Spinal cord (tissue), 10 donors: ENCODE results near the gene TRIM49D2. TPM values are rescaled to one million over a fixed set of nuclear protein-coding genes. Genes with fewer than 3 reads are reported as not detected.
"Not testable (repeated sequence)": the region's sequence is repeated elsewhere in the genome, so short reads cannot be mapped to it uniquely, and the experiment has no call there.

ENCODE experiments used
- DNase-seq, 6 donors: peaks; one replicate each; pipeline versions ENCODE4 v3.0.0 to v3.0.0-alpha.2; 2013 to 2015; ENCODE audit warnings: low spot score in 6 of 6, low read depth in 4 of 6
- H3K27ac ChIP-seq: one replicate; pipeline ENCODE4 v1.5.1; 2013; ENCODE audit warnings: low read depth, low read length, control low read depth
- H3K27me3 ChIP-seq: one replicate; pipeline ENCODE4 v1.6.1; 2013; ENCODE audit warnings: low read length; ENCODE audit not compliant: control insufficient read depth, insufficient read depth
- H3K36me3 ChIP-seq: one replicate; pipeline ENCODE4 v1.6.1; 2013; ENCODE audit warnings: low read length; ENCODE audit not compliant: control insufficient read depth, insufficient read depth
- H3K4me1 ChIP-seq: one replicate; pipeline ENCODE4 v1.6.1; 2013; ENCODE audit warnings: low read length; ENCODE audit not compliant: control insufficient read depth, insufficient read depth
- H3K4me3 ChIP-seq: one replicate; pipeline ENCODE4 v1.5.1; 2013; ENCODE audit warnings: low read depth, low read length, control low read depth
- H3K9me3 ChIP-seq: one replicate; pipeline ENCODE4 v1.6.1; 2013; ENCODE audit warnings: low read length; ENCODE audit not compliant: control insufficient read depth, insufficient read depth
- WGBS: methylation state at CpG from one replicate; pipeline ENCODE4 v1.1.5; 2013; ENCODE audit warnings: missing lambda C conversion rate; ENCODE audit not compliant: insufficient coverage; 5-methylcytosine and 5-hydroxymethylcytosine counted together
- long read RNA-seq, 4 donors: transcript quantifications; one replicate each; lab custom pipeline, GENCODE V29; 2026
- polyA plus RNA-seq, 2 donors: library from polyadenylated mRNA; unstranded; fragments of 120-200 nt; gene quantifications; one replicate each; pipeline ENCODE4 v1.2.1, GENCODE V29; 2013; ENCODE audit not compliant: insufficient read length in 2 of 2
- small RNA-seq: library from RNA; depleted of rRNA; stranded (forward); fragments of <200 nt; gene quantifications from one replicate; pipeline ENCODE3, GENCODE V24; 2014; ENCODE audit warnings: low replicate concordance
- total RNA-seq, 2 donors: library from RNA; depleted of rRNA in 1 of 2; stranded (reverse); fragments of 120-200 nt in 1 of 2; fragments of >200 nt in 1 of 2; gene quantifications; one replicate each; pipeline versions ENCODE4 v1.2.3 to v1.2.4, GENCODE V29; 2013 to 2014
- donor health status: healthy.

TRIM49D2 gene
- not detected for total RNA-seq
- polyA plus RNA-seq, result not detected
- long read RNA-seq, donor 1, result 0 reads
- long read RNA-seq, donor 2, result 0 reads
- long read RNA-seq, donor 3, result 0 reads
- long read RNA-seq, donor 4, result 0 reads

DNA sequence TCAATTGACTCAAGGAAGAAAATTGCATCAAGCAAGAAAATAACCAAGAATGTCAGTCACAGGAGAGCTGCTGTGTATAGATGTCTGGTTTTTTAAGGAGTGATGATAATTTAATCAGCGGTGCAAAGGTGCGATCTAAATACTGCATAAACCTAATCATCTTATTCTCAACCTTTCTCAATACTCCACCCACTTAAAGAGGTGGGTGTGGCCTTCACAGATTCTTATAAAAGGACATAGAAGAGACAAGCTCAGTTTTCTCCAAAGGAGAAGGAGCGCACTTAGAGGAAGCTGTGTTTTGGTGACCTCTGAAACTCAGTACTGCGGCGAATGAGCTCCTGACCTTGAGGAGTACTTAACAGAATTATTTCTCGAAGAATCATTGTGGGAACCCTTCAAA, at the start of gene TRIM49D2:
Gene TRIM49D2 (plus strand): TSS at position 301 of the 400 bp plus-strand sequence. CDS start 2,698 bp downstream, outside the sequence.
- not testable (repeated sequence) for H3K27ac ChIP-seq, H3K36me3 ChIP-seq, H3K4me3 ChIP-seq, DNase-seq, H3K4me1 ChIP-seq, H3K9me3 ChIP-seq, H3K27me3 ChIP-seq
- WGBS, result no CpG with 5 or more reads among the region's 6 CpGs

GRCh38 chr11:89877511-89877910, 46.4 kb upstream of the TRIM49D2 start:
- H3K27me3 ChIP-seq, H3K4me1 ChIP-seq, DNase-seq, H3K36me3 ChIP-seq, H3K9me3 ChIP-seq, H3K27ac ChIP-seq, H3K4me3 ChIP-seq: not testable (repeated sequence)
- no CpG with 5 or more reads among the region's 6 CpGs for WGBS

DNA sequence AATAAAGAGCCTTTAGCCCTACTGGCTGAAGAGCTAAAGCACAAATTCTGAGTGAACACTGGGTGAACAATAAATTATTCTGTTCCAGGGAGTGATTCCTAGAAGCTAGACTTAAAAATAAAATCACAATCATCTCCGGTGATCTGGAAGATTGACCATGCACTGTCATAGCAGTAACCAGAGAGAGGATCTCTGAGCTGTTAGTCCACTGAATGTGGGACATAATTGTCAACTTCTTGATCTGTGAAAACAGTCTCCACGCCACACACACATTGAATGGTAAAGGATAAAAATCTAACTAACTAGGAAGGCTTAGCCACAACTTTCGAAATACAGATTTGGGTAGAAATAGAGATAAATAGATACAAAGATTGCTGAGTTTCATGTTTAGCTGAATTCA, 30.6 kb upstream of the TRIM49D2 start:
- H3K4me1 ChIP-seq, H3K27ac ChIP-seq, H3K36me3 ChIP-seq, DNase-seq, H3K27me3 ChIP-seq, H3K9me3 ChIP-seq, H3K4me3 ChIP-seq: not testable (repeated sequence)
- WGBS, result no CpG with 5 or more reads among the region's 3 CpGs

DNA sequence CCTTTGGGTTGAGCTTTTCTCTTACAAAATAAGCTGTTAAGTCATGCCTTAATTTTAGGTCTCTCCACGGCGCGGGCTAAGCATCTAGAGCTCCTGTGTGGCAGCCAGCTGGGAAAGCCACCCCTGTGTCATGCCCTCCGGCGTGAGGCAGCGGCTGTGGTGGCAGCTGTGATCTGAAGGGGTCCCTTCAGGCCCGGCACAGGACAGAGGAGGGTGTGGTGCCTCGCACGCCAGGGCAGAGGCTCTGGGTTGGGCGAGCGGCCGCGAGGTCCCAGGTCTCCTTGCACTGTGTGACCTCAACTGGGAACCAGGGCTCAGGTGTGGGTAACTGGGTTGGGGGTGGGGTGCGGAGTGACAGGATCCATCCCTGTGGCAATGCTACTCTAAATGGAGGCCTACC, 23.1 kb upstream of the TRIM49D2 start:
- WGBS, result no CpG with 5 or more reads among the region's 14 CpGs
- not testable (repeated sequence) for H3K9me3 ChIP-seq, H3K27ac ChIP-seq, H3K4me1 ChIP-seq, H3K27me3 ChIP-seq, DNase-seq, H3K36me3 ChIP-seq, H3K4me3 ChIP-seq

DNA sequence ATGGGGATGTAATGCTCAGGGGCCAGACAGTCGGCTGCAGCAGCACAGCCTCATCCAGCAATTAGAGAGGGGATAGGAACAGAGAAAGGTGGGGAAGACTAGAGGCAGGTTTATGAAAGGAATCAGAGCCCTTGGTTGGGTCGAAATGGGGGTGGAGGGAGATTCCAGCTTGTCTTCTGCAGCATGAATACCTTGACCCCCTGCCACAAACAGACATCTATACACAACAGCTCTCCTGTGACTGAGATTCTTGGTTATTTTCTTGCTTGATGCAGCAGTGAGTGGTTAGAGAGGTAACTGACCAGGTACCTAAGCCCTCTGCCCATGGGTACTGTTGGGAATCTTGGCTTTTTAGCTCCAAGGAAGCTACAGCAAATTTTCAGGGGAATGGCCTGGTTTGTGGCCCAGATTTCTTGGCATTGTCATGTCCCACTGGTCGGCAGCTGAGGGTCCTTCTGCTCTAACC, 1.6 kb upstream of the TRIM49D2 start, which contains the start of gene TRIM49D1:
Gene TRIM49D1 (minus strand): TSS at position 51 of the 466 bp plus-strand sequence. CDS start 4,535 bp downstream, outside the sequence.
- 100% methylated on average over 1 of the region's 3 CpGs for WGBS
- H3K27ac ChIP-seq, result no peak within 1 kb of the TSS

GRCh38 chr11:89960833-89961232, 37.0 kb downstream of the TRIM49D2 start:
- DNase-seq, H3K27me3 ChIP-seq, H3K9me3 ChIP-seq, H3K36me3 ChIP-seq, H3K4me3 ChIP-seq, H3K4me1 ChIP-seq, H3K27ac ChIP-seq: not testable (repeated sequence)
- no CpG with 5 or more reads among the region's 6 CpGs for whole genome bisulfite sequencing

More for the DNA sequence above, 1.6 kb upstream of the TRIM49D2 start, which contains the start of gene TRIM49D1:
- H3K36me3 ChIP-seq, result no peaks in the 10 kb centered on the region
- no peaks in the 10 kb centered on the region for H3K27me3 ChIP-seq
- no peaks in the 10 kb centered on the region for H3K4me1 ChIP-seq
- no peaks in the 10 kb centered on the region for H3K9me3 ChIP-seq
- H3K4me3 ChIP-seq, result no peak within 1 kb of the TSS
- no peak for DNase-seq

- not testable (repeated sequence) for H3K9me3 ChIP-seq, H3K4me1 ChIP-seq, H3K27me3 ChIP-seq, H3K36me3 ChIP-seq, H3K4me3 ChIP-seq, H3K27ac ChIP-seq, DNase-seq
- no CpG with 5 or more reads among the region's 4 CpGs for WGBS
These were observed 41.9 kb downstream of the TRIM49D2 start, which contains the start of gene TRIM64 for GRCh38 chr11:89965737-89966136. Gene TRIM64 (plus strand): TSS chr11:89966037. CDS start chr11:89968504, 2,467 bp downstream.

Small RNA genes lying within 50 kb of the gene (small RNA-seq; reads per million reads assigned to genes)
- gene AP004607.1, result not detected

Other genes with a start within 250 kb of the TRIM49D2 start
- not detected for gene TRIM77, start 213.8 kb upstream of the TRIM49D2 start, total RNA-seq
- gene TRIM77, start 213.8 kb upstream of the TRIM49D2 start, polyA plus RNA-seq, result not detected
- not detected for gene TRIM49, start 115.5 kb upstream of the TRIM49D2 start, total RNA-seq
- gene TRIM49, start 115.5 kb upstream of the TRIM49D2 start, polyA plus RNA-seq, result not detected
- not detected for gene TRIM64B, start 45.6 kb upstream of the TRIM49D2 start, total RNA-seq
- gene TRIM64B, start 45.6 kb upstream of the TRIM49D2 start, polyA plus RNA-seq, result under 1 TPM in 1 of 2 donors, not detected in 1; 0.09 TPM
- not detected for gene TRIM49D1, start 1.8 kb upstream of the TRIM49D2 start, total RNA-seq
- gene TRIM49D1, start 1.8 kb upstream of the TRIM49D2 start, polyA plus RNA-seq, result not detected
- not detected for gene TRIM64, start 42.0 kb downstream of the TRIM49D2 start, total RNA-seq
- gene TRIM64, start 42.0 kb downstream of the TRIM49D2 start, polyA plus RNA-seq, result not detected
- gene TRIM49C, start 107.0 kb downstream of the TRIM49D2 start, total RNA-seq, result under 1 TPM in 1 of 2 donors, not detected in 1; 0.10 TPM
- gene TRIM49C, start 107.0 kb downstream of the TRIM49D2 start, polyA plus RNA-seq, result not detected
- not detected for gene UBTFL1, start 161.9 kb downstream of the TRIM49D2 start, total RNA-seq
- gene UBTFL1, start 161.9 kb downstream of the TRIM49D2 start, polyA plus RNA-seq, result not detected
- 10 to 100 TPM; 20.3 to 28.1 TPM for gene NAALAD2, start 210.6 kb downstream of the TRIM49D2 start, total RNA-seq
- 10 to 100 TPM; 21.8 to 23.7 TPM for gene NAALAD2, start 210.6 kb downstream of the TRIM49D2 start, polyA plus RNA-seq